ENCODE measurements around the gene BOLA1.

The BOLA1 gene

GRCh38 chr1:149887456-149888246, 11.7 kb upstream of the BOLA1 start (continued):
- TF ChIP-seq ZNF362 (tag by site-specific recombination; IDR thresholded peaks at IDR 0.05) = no peak
- TF ChIP-seq ZNF26 (tag by site-specific recombination; IDR thresholded peaks at IDR 0.05) = no peak
- no peak for TF ChIP-seq ZNF513 (tag by site-specific recombination; IDR thresholded peaks at IDR 0.05)
- TF ChIP-seq, protein P1, sequence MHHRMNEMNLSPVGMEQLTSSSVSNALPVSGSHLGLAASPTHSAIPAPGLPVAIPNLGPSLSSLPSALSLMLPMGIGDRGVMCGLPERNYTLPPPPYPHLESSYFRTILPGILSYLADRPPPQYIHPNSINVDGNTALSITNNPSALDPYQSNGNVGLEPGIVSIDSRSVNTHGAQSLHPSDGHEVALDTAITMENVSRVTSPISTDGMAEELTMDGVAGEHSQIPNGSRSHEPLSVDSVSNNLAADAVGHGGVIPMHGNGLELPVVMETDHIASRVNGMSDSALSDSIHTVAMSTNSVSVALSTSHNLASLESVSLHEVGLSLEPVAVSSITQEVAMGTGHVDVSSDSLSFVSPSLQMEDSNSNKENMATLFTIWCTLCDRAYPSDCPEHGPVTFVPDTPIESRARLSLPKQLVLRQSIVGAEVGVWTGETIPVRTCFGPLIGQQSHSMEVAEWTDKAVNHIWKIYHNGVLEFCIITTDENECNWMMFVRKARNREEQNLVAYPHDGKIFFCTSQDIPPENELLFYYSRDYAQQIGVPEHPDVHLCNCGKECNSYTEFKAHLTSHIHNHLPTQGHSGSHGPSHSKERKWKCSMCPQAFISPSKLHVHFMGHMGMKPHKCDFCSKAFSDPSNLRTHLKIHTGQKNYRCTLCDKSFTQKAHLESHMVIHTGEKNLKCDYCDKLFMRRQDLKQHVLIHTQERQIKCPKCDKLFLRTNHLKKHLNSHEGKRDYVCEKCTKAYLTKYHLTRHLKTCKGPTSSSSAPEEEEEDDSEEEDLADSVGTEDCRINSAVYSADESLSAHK (tag by site-specific recombination; IDR thresholded peaks at IDR 0.05) = no peak; the same call in 1 of the 2 replicates
- TF ChIP-seq, protein P2, sequence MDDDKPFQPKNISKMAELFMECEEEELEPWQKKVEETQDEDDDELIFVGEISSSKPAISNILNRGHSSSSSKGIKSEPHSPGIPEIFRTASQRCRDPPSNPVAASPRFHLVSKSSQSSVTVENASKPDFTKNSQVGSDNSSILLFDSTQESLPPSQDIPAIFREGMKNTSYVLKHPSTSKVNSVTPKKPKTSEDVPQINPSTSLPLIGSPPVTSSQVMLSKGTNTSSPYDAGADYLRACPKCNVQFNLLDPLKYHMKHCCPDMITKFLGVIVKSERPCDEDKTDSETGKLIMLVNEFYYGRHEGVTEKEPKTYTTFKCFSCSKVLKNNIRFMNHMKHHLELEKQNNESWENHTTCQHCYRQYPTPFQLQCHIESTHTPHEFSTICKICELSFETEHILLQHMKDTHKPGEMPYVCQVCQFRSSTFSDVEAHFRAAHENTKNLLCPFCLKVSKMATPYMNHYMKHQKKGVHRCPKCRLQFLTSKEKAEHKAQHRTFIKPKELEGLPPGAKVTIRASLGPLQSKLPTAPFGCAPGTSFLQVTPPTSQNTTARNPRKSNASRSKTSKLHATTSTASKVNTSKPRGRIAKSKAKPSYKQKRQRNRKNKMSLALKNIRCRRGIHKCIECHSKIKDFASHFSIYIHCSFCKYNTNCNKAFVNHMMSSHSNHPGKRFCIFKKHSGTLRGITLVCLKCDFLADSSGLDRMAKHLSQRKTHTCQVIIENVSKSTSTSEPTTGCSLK (tag by site-specific recombination; IDR thresholded peaks at IDR 0.05) = no peak
- no peak for TF ChIP-seq HOXD13 (CRISPR knock-in tag; IDR thresholded peaks at IDR 0.05; ENCODE audit: borderline replicate concordance)
- no peak for TF ChIP-seq ZNF549 (tag by site-specific recombination; IDR thresholded peaks at IDR 0.05)
- TF ChIP-seq, protein P3, sequence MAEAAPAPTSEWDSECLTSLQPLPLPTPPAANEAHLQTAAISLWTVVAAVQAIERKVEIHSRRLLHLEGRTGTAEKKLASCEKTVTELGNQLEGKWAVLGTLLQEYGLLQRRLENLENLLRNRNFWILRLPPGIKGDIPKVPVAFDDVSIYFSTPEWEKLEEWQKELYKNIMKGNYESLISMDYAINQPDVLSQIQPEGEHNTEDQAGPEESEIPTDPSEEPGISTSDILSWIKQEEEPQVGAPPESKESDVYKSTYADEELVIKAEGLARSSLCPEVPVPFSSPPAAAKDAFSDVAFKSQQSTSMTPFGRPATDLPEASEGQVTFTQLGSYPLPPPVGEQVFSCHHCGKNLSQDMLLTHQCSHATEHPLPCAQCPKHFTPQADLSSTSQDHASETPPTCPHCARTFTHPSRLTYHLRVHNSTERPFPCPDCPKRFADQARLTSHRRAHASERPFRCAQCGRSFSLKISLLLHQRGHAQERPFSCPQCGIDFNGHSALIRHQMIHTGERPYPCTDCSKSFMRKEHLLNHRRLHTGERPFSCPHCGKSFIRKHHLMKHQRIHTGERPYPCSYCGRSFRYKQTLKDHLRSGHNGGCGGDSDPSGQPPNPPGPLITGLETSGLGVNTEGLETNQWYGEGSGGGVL (tag by site-specific recombination; IDR thresholded peaks at IDR 0.05) = no peak
- peak; percentile 65; the same call in 1 of the 2 replicates for TF ChIP-seq OSR2 (tag by site-specific recombination; IDR thresholded peaks at IDR 0.05)
- TF ChIP-seq GLIS1 (tag by site-specific recombination; IDR thresholded peaks at IDR 0.05) = no peak
- no peak for TF ChIP-seq ZNF48 (tag by site-specific recombination; IDR thresholded peaks at IDR 0.05)
- no peak for TF ChIP-seq ZNF366 (tag by site-specific recombination; conservative IDR thresholded peaks at IDR 0.05)
- no peak for TF ChIP-seq OVOL3 (tag by site-specific recombination; IDR thresholded peaks at IDR 0.05)
- TF ChIP-seq ZBTB17 (tag by site-specific recombination; IDR thresholded peaks at IDR 0.05) = peak; percentile 71
- TF ChIP-seq ZSCAN5A (tag by site-specific recombination; IDR thresholded peaks at IDR 0.05) = no peak
- TF ChIP-seq KLF16 (tag by site-specific recombination; IDR thresholded peaks at IDR 0.05) = no peak
- no peak for TF ChIP-seq GFI1B (tag by site-specific recombination; IDR thresholded peaks at IDR 0.05)
- no peak for TF ChIP-seq INSM2 (tag by site-specific recombination; IDR thresholded peaks at IDR 0.05)
- TF ChIP-seq, protein P4, sequence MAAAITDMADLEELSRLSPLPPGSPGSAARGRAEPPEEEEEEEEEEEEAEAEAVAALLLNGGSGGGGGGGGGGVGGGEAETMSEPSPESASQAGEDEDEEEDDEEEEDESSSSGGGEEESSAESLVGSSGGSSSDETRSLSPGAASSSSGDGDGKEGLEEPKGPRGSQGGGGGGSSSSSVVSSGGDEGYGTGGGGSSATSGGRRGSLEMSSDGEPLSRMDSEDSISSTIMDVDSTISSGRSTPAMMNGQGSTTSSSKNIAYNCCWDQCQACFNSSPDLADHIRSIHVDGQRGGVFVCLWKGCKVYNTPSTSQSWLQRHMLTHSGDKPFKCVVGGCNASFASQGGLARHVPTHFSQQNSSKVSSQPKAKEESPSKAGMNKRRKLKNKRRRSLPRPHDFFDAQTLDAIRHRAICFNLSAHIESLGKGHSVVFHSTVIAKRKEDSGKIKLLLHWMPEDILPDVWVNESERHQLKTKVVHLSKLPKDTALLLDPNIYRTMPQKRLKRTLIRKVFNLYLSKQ (tag by site-specific recombination; IDR thresholded peaks at IDR 0.05; ENCODE audit: borderline replicate concordance) = no peak
- TF ChIP-seq, protein P5, sequence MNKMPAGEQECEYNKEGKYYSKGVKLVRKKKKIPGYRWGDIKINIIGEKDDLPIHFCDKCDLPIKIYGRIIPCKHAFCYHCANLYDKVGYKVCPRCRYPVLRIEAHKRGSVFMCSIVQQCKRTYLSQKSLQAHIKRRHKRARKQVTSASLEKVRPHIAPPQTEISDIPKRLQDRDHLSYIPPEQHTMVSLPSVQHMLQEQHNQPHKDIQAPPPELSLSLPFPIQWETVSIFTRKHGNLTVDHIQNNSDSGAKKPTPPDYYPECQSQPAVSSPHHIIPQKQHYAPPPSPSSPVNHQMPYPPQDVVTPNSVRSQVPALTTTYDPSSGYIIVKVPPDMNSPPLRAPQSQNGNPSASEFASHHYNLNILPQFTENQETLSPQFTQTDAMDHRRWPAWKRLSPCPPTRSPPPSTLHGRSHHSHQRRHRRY (tag by site-specific recombination; IDR thresholded peaks at IDR 0.05) = no peak
- TF ChIP-seq ZNF423 (tag by site-specific recombination; IDR thresholded peaks at IDR 0.05) = no peak

Data from HEK293 (cell line).